ENCODE results near the gene STK31. TPM values are rescaled to one million over a fixed set of nuclear protein-coding genes. Genes with fewer than 3 reads are reported as not detected.
"Not testable (repeated sequence)": the region's sequence is repeated elsewhere in the genome, so short reads cannot be mapped to it uniquely, and the experiment has no call there.

Gene STK31
- polyA plus RNA-seq, 1 donor, result 0.52 TPM

DNA sequence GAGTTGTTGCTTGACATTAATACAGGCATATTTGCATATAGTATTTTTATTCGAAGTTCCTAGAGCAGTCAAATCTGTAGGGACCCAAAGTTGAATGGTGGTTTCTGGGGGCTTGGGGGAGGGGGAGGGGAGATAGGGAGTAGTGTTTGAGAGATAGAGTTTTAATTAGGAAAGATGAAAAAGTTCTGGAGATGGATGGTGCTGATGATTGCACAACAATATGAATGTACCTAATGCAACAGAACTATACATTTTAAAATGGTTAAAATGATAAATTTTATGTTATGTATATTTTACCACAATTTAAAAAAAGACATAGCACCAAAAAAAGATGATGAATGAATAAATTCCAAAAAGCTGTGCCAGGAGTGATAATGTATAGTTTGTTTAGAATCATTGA is 41.8 kb downstream of the STK31 start:
- H3K4me1 ChIP-seq (ENCODE audit: control insufficient read depth, insufficient read depth, low read length), result no peaks in the 10 kb centered on the region
- WGBS (ENCODE audit: insufficient coverage, low lambda C conversion rate), result no CpG with 5 or more reads among the region's 1 CpG
- no peaks in the 10 kb centered on the region for H3K36me3 ChIP-seq (ENCODE audit: control insufficient read depth, insufficient read depth, low read length)
- no peak overlapping the region for H3K4me3 ChIP-seq (ENCODE audit: low read length)
- no peaks in the 10 kb centered on the region for H3K27me3 ChIP-seq (ENCODE audit: control insufficient read depth, insufficient read depth, low read length)
- no peak overlapping the region for H3K27ac ChIP-seq (ENCODE audit: low read length)
- no peak for DNase-seq
- no peaks in the 10 kb centered on the region for H3K9me3 ChIP-seq (ENCODE audit: control insufficient read depth, low read depth, low read length)

DNA sequence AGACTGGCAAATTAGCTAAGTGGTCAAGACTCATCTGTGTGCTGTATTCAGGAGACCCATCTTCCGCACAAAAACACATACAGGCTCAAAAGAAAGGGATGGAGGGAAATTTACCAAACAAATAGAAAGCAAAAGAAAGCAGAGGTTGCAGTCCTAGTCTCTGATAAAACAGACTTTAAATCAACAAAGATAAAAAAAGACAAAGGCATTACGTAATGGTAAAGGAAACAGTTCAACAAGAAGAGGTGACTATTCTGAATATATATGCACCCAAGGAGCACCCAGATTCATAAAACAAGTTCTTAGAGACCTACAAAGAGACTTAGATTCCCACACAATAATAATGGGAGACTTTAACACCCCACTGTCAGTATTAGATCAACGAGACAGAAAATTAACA is 48.8 kb downstream of the STK31 start:
- not testable (repeated sequence) for H3K4me1 ChIP-seq (ENCODE audit: control insufficient read depth, insufficient read depth, low read length); H3K36me3 ChIP-seq (ENCODE audit: control insufficient read depth, insufficient read depth, low read length); H3K9me3 ChIP-seq (ENCODE audit: control insufficient read depth, low read depth, low read length); H3K27ac ChIP-seq (ENCODE audit: low read length); H3K27me3 ChIP-seq (ENCODE audit: control insufficient read depth, insufficient read depth, low read length); H3K4me3 ChIP-seq (ENCODE audit: low read length)
- 42% methylated on average over 2 of the region's 3 CpGs for WGBS (ENCODE audit: insufficient coverage, low lambda C conversion rate)
- peak in 1 of 2 donors; percentile 8 for DNase-seq

DNA sequence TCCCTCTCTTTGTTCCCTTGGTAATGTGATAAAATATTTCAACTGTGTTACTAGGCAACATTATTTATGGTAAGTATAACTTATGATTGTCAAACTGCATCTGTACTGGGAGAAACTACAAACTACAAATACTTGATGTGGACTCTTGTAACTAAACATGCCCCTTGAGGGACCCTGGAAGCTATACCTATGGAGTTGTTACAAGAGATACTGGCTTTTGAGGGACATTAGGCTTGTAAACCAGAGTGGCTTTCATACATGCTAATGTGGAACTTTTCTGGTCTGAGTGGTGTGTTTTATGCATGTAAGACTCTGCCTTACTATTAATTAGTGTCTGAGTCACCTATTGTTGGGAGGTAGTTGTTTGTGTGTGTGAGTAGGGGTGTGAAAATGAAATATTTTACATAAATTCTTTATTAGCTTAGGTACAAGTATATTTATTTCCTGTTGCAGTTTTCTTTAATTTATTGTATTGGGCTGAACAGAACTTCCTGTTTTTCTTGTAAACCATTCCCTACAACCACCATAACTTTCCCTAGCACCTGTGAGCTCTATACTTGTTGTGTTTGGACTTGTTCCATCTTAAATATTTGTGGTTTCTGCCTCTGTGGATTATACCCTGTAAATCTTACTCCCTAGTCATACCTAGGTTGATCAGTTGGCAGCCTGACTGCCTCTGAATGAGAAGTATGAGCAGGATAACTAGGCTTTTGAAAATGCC is 49.8 kb downstream of the STK31 start:
- peak in 1 of 2 donors; percentile 57 for DNase-seq
- Histone ChIP-seq H3K4me1 (ENCODE audit: control insufficient read depth, insufficient read depth, low read length) (peaks cover 4% of the 10 kb centered on the region), H3K9me3 (ENCODE audit: control insufficient read depth, low read depth, low read length) (no peaks in the 10 kb centered on the region), H3K36me3 (ENCODE audit: control insufficient read depth, insufficient read depth, low read length) (no peaks in the 10 kb centered on the region), H3K27ac (ENCODE audit: low read length) (no peak overlapping the region), H3K27me3 (ENCODE audit: control insufficient read depth, insufficient read depth, low read length) (no peaks in the 10 kb centered on the region), H3K4me3 (ENCODE audit: low read length) (no peak overlapping the region)

DNA sequence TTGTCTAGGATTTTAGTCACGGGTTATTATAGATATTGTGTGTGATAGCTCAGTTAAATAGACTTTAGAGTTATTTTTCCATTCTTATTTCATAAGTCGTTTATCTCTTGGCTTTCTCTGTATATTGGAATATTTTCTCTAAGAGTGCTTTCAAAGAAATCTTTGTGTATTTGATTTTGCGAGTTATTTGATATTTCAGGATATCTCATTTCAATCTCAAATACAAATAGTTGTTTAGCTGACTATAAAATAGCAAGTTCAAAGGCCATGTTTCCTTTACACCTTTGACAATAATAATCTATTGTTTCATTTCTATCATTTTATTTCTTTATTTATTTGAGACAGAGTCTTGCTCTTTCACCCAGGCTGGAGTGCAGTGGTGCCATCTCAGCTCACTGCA is 55.9 kb downstream of the STK31 start:
- WGBS (ENCODE audit: insufficient coverage, low lambda C conversion rate), result 69% methylated on average over 3 of the region's 3 CpGs
- Histone ChIP-seq H3K4me1 (ENCODE audit: control insufficient read depth, insufficient read depth, low read length) (no peaks in the 10 kb centered on the region), H3K36me3 (ENCODE audit: control insufficient read depth, insufficient read depth, low read length) (no peaks in the 10 kb centered on the region)

DNA sequence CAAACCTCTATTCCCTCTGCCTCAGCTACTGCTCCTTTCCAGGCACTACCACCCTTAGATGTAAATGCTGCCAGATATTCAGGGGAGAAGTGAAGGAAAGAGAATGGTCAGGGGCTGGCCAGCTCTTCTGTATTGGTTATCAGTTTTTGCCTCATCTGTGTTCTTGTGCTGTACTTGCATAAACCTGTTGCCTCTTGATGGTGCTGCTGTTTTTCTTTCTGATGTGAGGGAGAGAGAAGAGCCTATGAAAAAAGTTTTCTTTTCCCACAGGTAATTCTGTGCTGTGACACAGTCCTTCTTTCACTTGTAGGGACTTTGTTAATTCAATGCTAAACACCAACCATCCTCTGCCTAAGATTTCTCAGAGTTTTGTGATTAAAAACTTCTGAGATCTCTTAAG is 57.5 kb downstream of the STK31 start:
- no peak for DNase-seq

More for the DNA sequence above, 55.9 kb downstream of the STK31 start:
- DNase-seq, result no peak
- Histone ChIP-seq H3K27ac (ENCODE audit: low read length) (no peak overlapping the region), H3K4me3 (ENCODE audit: low read length) (no peak overlapping the region), H3K9me3 (ENCODE audit: control insufficient read depth, low read depth, low read length) (no peaks in the 10 kb centered on the region), H3K27me3 (ENCODE audit: control insufficient read depth, insufficient read depth, low read length) (no peaks in the 10 kb centered on the region)

DNA sequence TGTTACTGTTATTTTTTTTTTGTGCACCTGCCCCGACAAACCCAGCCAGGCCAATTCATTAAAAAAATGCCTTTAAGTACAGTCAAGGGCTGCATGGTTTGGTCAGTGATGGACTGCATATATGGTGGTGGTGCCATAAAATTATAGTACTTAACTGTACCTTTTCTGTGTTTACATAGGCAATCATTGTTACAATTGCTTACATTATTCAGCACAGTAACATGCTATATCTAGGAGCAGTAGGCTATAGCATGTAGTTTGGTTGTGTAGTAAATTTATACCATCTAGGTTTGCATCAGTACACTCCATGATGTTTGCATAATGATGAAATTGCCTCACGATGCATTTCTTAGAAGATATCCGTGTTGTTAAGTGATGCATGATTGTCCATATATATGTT is 58.0 kb downstream of the STK31 start:
- H3K4me1 ChIP-seq (ENCODE audit: control insufficient read depth, insufficient read depth, low read length), result no peaks in the 10 kb centered on the region
- WGBS (ENCODE audit: insufficient coverage, low lambda C conversion rate), result 83% methylated on average over 1 of the region's 3 CpGs
- no peaks in the 10 kb centered on the region for H3K27me3 ChIP-seq (ENCODE audit: control insufficient read depth, insufficient read depth, low read length)
- DNase-seq, result no peak
- H3K4me3 ChIP-seq (ENCODE audit: low read length), result no peak overlapping the region
- no peak overlapping the region for H3K27ac ChIP-seq (ENCODE audit: low read length)
- H3K36me3 ChIP-seq (ENCODE audit: control insufficient read depth, insufficient read depth, low read length), result no peaks in the 10 kb centered on the region
- no peaks in the 10 kb centered on the region for H3K9me3 ChIP-seq (ENCODE audit: control insufficient read depth, low read depth, low read length)

More for the DNA sequence above, 57.5 kb downstream of the STK31 start:
- no peaks in the 10 kb centered on the region for H3K4me1 ChIP-seq (ENCODE audit: control insufficient read depth, insufficient read depth, low read length)
- H3K36me3 ChIP-seq (ENCODE audit: control insufficient read depth, insufficient read depth, low read length), result no peaks in the 10 kb centered on the region
- H3K27ac ChIP-seq (ENCODE audit: low read length), result no peak overlapping the region
- no peaks in the 10 kb centered on the region for H3K27me3 ChIP-seq (ENCODE audit: control insufficient read depth, insufficient read depth, low read length)
- no peak overlapping the region for H3K4me3 ChIP-seq (ENCODE audit: low read length)
- no peaks in the 10 kb centered on the region for H3K9me3 ChIP-seq (ENCODE audit: control insufficient read depth, low read depth, low read length)

DNA sequence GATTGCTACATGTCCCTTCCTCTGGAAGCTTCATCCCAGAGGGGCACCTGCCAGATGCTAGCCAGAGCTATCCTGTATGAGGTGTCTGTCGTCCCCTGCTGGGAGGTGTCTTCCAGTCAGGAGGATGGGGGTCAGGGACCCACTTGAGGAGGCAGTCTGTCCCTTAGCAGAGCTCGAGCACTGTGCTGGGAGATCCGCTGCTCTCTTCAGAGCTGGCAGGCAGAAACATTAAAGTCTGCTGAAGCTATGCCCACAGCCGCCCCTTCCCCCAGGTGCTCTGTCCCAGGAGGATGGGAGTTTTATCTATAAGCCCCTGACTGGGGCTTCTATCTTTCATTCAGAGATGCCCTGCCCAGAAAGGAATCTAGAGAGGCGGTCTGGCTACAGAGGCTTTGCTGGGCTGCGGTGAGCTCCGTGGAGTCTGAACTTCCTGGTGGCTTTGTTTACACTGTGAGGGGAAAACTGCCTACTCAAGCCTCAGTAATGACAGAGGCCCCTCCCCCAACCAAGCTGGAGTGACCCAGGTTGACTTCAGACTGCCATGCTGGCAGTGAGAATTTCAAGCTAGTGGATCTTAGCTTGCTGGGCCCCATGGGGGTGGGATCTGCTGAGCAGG is 69.3 kb downstream of the STK31 start:
- not testable (repeated sequence) for DNase-seq; H3K9me3 ChIP-seq (ENCODE audit: control insufficient read depth, low read depth, low read length); H3K27me3 ChIP-seq (ENCODE audit: control insufficient read depth, insufficient read depth, low read length); H3K4me3 ChIP-seq (ENCODE audit: low read length); H3K36me3 ChIP-seq (ENCODE audit: control insufficient read depth, insufficient read depth, low read length); H3K4me1 ChIP-seq (ENCODE audit: control insufficient read depth, insufficient read depth, low read length); H3K27ac ChIP-seq (ENCODE audit: low read length)
- WGBS (ENCODE audit: insufficient coverage, low lambda C conversion rate), result no CpG with 5 or more reads among the region's 7 CpGs

DNA sequence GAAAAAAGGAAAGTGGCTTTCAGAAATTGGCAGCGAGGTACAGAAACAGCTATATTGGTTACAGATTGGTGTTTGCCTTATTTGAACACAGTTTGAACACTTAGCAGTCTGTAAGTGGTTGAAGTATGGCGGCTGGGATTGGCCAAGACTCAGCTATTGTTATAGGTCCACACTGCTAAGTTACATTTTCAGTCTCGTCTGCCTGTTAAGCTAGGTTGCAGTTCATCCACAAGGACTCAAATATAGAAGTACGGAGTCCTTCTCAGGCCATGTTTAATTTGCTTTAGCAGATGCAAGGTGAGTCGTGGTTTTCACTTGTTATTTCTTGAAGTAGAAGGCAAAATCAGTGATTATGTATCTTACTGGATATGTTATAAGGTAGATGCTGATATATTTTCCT is 73.1 kb downstream of the STK31 start:
- Histone ChIP-seq H3K36me3 (ENCODE audit: control insufficient read depth, insufficient read depth, low read length) (no peaks in the 10 kb centered on the region), H3K27me3 (ENCODE audit: control insufficient read depth, insufficient read depth, low read length) (no peaks in the 10 kb centered on the region), H3K4me3 (ENCODE audit: low read length) (no peak overlapping the region), H3K27ac (ENCODE audit: low read length) (no peak overlapping the region), H3K9me3 (ENCODE audit: control insufficient read depth, low read depth, low read length) (no peaks in the 10 kb centered on the region), H3K4me1 (ENCODE audit: control insufficient read depth, insufficient read depth, low read length) (no peaks in the 10 kb centered on the region)
- WGBS (ENCODE audit: insufficient coverage, low lambda C conversion rate), result 100% methylated on average over 3 of the region's 5 CpGs
- DNase-seq, result no peak

DNA sequence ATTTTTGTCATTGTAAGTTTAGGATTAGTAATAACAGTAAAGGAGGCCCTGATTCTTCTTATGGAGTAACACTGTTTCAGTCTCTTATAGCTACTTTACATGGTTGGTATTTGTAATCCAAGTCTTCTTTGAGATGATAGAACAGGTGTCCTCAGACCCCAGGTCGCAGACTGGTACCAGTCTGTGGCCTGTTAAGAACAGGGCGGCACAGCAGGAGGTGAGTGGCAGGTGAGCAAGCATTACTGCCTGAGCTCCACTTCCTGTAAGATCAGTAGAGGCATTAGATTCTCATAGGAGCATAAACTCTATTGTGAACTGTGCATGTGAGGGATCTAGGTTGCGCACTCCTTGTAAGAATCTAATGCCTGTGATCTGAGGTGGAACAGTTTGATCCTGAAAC is 77.3 kb downstream of the STK31 start:
- WGBS (ENCODE audit: insufficient coverage, low lambda C conversion rate), result no CpG with 5 or more reads among the region's 3 CpGs
- no peak for DNase-seq
- no peaks in the 10 kb centered on the region for H3K27me3 ChIP-seq (ENCODE audit: control insufficient read depth, insufficient read depth, low read length)
- H3K4me3 ChIP-seq (ENCODE audit: low read length), result no peak overlapping the region
- no peaks in the 10 kb centered on the region for H3K4me1 ChIP-seq (ENCODE audit: control insufficient read depth, insufficient read depth, low read length)
- H3K36me3 ChIP-seq (ENCODE audit: control insufficient read depth, insufficient read depth, low read length), result no peaks in the 10 kb centered on the region
- no peak overlapping the region for H3K27ac ChIP-seq (ENCODE audit: low read length)
- H3K9me3 ChIP-seq (ENCODE audit: control insufficient read depth, low read depth, low read length), result no peaks in the 10 kb centered on the region

DNA sequence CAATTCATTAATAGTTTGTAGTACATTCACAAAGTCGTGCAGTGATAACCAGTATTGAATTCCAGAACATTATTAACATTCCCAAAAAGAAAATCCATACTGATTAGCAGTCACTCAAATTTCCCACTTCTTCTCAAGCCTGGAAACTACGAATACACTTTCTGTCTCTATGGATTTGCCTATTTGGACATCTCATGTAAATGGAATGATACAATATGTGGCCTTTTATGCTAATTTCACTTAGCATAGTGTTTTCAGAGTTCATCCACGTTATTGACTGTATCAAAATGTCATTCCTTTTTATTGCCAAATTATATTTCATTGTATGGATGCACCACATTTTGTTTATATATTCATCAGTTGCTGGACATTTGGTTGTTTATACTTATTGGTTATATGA is 78.8 kb downstream of the STK31 start:
- Histone ChIP-seq H3K36me3 (ENCODE audit: control insufficient read depth, insufficient read depth, low read length) (no peaks in the 10 kb centered on the region), H3K27me3 (ENCODE audit: control insufficient read depth, insufficient read depth, low read length) (no peaks in the 10 kb centered on the region), H3K4me1 (ENCODE audit: control insufficient read depth, insufficient read depth, low read length) (no peaks in the 10 kb centered on the region), H3K4me3 (ENCODE audit: low read length) (no peak overlapping the region), H3K27ac (ENCODE audit: low read length) (no peak overlapping the region), H3K9me3 (ENCODE audit: control insufficient read depth, low read depth, low read length) (no peaks in the 10 kb centered on the region)
- WGBS (ENCODE audit: insufficient coverage, low lambda C conversion rate), result 67% methylated on average over 1 of the region's 3 CpGs
- DNase-seq, result no peak

DNA sequence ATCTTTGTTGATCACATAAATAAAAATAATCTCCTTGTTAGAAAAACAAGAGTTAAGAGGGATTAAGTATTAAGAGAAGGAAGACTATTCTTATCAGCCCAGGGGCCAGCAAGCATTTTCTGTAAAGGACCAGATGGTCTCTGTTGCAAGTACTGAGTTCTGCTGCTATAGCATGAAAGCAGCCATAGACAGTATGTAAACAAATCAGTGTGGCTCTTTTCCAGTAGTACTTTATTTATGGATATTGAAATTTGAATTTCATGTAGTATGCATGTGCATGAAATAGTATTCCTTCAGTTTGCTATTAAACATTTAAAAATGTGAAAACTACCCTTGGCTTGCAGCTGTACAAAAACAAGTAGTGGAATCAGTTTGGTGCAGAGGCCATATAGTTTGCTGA is 81.7 kb downstream of the STK31 start:
- H3K4me3 ChIP-seq (ENCODE audit: low read length), result no peak overlapping the region
- no peaks in the 10 kb centered on the region for H3K4me1 ChIP-seq (ENCODE audit: control insufficient read depth, insufficient read depth, low read length)
- no peak for DNase-seq
- H3K9me3 ChIP-seq (ENCODE audit: control insufficient read depth, low read depth, low read length), result peaks cover 9% of the 10 kb centered on the region
- no peaks in the 10 kb centered on the region for H3K36me3 ChIP-seq (ENCODE audit: control insufficient read depth, insufficient read depth, low read length)
- no peaks in the 10 kb centered on the region for H3K27me3 ChIP-seq (ENCODE audit: control insufficient read depth, insufficient read depth, low read length)
- H3K27ac ChIP-seq (ENCODE audit: low read length), result no peak overlapping the region
